Kidney glomerular epithelial cell (primary cell): ENCODE results near the gene FRMD6.

Experiments used
- DNase-seq: peaks from one replicate; lab custom pipeline; 2025; lab: John Stamatoyannopoulos, UW

Gene FRMD6

GRCh38 chr14:51780006-51780692 lies 128.4 kb downstream of the FRMD6 start:
- peak; percentile 30 for DNase-seq
